Stimulated activated CD4-positive, alpha-beta T cell treated with anti-CD3 and anti-CD28 coated beads, Interleukin-1b, Interleukin-23, amount 100 ng/mL, for 48 hours (primary cell): ENCODE data around the gene NVL.
A peak's percentile ranks its signal among the peaks of the same experiment; 100 is the strongest.

Experiments
- DNase-seq: peaks from one replicate; pipeline ENCODE4 v3.0.0-alpha.2; 2020

NVL gene

DNA sequence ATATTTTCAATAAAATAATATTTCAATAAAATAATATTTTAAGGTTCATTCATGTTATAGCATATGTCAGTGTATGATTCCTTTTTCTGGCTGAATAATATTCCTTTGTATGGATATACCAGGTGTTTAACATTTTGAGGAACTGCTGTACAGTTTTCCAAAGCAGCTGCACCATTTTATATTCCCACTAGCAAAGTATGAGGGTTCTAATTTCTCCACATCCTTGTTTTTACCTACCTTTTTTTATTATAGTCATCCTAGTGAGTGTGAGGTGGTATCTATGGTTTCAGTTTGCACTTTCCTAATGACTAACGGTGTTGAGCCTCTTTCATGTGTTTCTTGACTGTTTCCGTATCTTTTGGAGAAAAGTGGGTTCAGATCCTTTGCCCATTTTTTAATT, 141.7 kb downstream of the NVL start:
- DNase-seq, result no peak

DNA sequence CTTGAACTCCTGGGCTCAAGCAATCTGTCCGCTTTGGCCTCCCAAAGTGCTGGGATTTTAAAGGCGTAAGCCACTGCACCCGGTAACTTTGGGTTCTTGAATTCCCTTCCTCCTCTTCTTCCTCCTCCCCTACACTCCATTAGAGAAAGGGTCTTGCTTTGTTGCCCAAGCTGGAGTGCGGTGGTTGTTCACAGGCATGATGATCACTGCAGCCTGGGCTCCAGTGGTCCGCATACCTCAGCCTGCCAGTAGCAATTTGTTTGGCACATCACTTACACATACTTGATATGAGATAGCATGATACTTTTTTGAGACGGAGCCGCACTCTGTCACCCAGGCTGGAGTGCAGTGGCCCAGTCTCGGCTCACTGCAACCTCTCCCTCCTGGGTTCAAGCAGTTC, 144.8 kb downstream of the NVL start:
- no peak for DNase-seq

DNA sequence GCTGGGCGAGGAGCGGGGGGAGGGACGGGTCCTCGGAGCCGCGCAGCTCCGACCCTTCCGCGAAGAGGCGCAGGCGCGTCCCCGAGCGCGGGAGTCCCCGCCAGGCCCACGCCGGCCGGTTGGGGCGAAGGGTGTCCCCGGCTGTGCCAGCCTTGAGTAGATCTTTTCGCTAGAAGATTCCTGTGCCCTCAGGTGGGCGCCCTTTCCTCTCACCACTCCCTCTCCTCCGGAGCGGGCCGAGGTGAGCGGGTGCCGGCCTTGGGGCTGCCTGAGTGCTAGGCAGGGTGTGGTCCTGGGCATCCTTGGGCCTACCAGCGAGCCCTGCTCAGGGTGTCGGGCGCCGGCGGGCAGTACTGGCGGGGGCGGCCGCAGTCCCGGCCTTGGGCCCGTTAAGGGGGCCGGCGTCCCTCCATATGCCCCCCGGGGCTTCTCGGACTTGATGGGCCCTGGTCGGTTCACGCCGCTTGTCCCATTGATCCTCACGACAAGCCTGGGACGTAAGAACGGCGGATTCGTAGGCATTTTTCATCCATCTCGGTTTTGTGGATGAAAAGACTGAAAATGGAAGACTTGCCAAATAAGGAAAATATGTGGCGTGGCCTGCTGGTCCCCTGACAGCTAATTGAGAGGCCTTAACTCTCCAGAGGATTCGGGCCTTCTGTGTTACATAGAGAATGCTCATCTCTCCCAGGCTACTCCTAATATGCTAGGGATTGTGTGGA, 146.2 kb downstream of the NVL start:
- DNase-seq, result peak; percentile 59

DNA sequence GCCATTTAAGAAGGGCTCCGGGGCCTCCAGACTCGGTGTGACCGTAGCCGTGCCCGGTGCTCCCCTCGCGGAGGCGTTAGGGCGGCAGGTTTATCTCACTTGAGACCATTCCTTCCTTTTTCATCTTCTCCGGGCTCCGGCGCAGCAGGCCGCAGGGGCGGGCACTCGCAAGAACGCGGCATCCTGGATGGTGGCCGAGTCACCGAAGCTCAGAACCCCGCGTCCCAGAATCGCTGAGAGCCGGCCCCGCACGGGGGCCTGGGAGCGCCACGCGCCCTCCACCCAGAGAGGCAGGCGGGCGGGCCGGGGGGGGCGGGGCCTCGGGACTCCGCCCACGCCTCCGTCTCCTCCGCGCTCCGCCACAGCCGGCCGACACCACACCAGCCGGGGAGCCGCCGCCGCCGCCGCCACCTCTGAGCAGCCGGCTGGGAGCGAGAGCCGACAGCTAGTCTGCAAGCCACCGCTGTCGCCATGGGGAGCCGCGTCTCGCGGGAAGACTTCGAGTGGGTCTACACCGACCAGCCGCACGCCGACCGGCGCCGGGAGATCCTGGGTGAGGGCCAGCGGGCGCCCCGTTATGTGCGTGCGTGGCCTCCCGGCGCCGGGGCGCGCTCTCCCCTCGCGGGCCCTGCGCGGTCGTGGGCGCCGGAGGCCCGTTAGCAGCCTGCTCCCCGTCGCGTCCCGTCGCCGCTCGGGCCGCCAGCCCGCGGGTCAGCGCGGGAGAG, 146.9 kb downstream of the NVL start, which contains the start of gene DEGS1:
Gene DEGS1, plus strand, starts transcription at position 375 of the 725 bp plus-strand sequence. Its CDS starts 97 bp downstream, at position 472.
- peak; percentile 81 for DNase-seq

DNA sequence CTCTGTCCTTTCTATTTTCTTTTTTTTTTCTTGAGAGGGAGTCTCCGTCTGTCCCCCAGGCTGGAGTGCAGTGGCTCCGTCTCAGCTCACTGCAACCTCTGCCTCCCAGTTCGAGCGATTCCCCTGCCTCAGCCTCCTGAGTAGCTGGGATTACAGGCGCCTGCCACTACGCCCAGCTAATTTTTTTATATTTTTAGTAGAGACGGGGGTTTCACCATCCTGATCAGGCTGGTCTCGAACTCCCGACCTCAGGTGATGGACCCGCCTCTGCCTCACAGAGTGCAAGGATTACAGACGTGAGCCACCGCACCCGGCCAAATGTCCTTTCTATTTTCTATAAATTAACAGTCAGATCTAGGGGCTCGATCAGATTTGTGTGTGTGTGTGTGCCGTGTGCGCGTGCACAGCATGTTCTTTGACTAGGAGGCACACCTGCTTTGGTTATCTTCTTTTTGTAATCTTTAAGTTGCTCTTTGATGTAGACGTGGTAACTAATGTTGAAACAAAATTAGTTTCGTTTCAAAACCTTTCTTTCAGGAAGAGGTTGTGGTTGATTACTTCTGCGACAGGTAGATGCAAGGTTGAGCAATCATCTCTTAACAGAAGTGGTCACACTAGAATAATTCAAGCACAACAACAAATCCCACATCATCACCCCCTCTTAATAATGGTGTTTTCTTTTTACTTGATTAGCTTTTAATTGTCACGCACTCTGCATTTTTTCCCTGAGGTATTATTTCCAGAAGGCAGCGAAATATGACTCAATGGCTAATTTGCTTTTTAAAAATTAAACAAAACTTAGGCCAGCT, 147.7 kb downstream of the NVL start:
- peak; percentile 57 for DNase-seq

DNA sequence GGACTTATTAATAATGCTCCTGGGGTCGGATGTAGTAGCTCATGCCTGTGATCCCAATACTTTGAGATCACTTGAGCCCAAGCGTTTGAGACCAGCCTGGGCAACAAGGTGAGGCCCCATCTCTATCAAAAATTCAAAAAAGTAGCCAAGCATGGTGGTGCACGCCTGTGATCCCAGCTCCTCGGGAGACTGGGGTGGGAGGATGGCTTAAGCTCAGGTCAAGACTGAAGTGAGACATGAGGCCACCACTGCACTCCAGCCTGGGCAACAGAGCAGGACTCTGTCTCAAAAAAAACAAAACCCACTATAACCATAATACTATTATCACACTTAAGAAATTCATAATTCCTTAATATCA, 148.5 kb downstream of the NVL start:
- DNase-seq, result no peak

DNA sequence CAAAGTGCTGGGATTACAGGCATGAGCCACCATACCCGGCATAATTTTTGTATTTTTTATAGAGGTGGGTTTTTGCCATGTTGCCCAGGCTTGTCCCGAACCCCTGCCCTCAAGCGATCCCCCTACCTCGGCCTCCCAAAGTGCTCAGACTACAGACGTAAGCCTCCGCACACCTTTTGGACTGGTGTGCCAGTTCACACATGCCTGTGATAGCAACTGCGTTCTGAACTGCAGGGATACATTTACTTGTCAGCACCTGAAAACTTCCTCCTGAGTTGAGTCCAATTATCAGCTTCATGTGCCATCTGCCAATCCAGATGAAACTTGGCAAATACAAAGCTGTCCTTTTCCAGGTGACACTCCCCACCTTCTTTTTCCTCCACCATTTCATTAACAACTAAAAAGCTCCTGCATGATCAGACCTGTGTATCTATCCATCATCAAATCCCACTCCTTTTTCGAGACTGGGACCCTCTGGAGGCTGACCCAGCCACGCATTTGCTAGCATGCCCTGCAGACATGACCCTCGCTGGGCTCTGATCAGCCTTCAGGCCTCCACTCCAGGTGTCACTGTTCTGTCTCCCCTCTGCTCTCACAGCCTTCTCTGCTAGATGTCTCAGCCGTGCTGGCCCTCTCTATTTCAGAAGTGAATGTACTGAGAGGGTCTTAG, 149.1 kb downstream of the NVL start:
- DNase-seq, result no peak

DNA sequence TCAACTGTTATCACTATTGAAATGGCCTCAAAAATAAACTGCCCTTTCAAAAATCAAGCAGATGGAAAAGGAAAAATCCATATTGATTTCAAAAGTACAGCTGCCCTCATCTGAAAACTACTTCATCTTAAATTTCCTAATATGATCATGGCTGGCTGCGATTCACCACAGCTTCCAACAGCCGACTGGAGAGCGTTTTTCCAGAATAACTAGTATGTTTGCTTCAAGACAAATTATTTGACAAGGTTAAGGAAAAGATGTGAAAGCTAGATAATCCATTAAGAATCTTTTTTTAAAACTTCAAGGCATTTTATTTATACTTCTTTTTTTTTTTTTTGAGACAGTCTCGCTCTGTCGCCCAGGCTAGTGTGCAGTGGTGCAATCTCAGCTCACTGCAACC, 151.1 kb downstream of the NVL start:
- DNase-seq, result no peak

DNA sequence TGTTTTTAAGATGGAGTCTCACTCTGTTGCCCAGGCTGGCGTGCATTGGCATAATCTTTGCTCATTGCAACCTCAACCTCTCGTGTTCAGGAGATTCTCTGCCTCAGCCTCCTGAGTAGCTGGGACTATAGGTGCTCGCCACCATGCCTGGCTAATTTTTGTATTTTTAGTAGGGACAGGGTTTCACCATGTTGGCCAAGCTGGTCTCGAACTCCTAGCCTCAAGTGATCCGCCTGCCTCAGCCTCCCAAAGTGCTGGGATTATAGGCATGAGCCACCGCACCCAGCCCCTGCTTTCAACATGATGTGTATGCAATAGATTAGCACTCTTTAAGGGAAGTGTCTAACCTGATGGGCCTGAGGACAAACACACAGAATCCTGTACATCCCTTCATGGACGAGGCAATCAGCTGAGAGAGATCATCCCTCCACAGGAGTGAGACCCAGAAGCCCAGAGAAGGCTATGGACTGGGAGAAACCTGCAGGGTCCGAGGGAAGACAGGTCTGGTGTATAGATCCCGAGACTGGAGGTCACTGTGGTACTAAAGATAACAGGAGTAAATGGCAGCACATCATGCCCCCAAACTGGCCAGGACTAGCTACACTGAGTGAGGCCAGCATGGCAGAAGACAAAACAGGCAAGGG, 152.5 kb downstream of the NVL start:
- no peak for DNase-seq
